Renal pelvis (tissue), 4 donors: ENCODE measurements around the gene MYLK. TPM values are rescaled to one million over a fixed set of nuclear protein-coding genes. Genes with fewer than 3 reads are reported as not detected.

Experiments used
- DNase-seq: peaks from one replicate; pipeline ENCODE4 v3.0.0-alpha.2; 2013
- polyA plus RNA-seq, 3 donors: library from polyadenylated mRNA; unstranded; fragments of 120-200 nt; gene quantifications; one replicate each; pipeline ENCODE4 v1.2.1, GENCODE V29; 2013; ENCODE audit not compliant: insufficient read length in 3 of 3

Gene MYLK
- polyA plus RNA-seq, 3 donors, result 126 to 154 (median 144) TPM

- no peak for DNase-seq
These were observed 49.5 kb downstream of the MYLK start for GRCh38 chr3:123834631-123835030.

GRCh38 chr3:123833398-123833785 is 50.7 kb downstream of the MYLK start:
- no peak for DNase-seq

- no peak for DNase-seq
These were observed 51.3 kb downstream of the MYLK start for GRCh38 chr3:123832692-123833397.

GRCh38 chr3:123831420-123831819 is 52.7 kb downstream of the MYLK start:
- DNase-seq, result no peak

- no peak for DNase-seq
These were observed 62.2 kb downstream of the MYLK start for GRCh38 chr3:123821920-123822319.

- DNase-seq, result no peak
These were observed 64.2 kb downstream of the MYLK start for GRCh38 chr3:123819949-123820348.

- no peak for DNase-seq
These were observed 65.2 kb downstream of the MYLK start for GRCh38 chr3:123818921-123819429.

- DNase-seq, result no peak
These were observed 65.7 kb downstream of the MYLK start for GRCh38 chr3:123818324-123818920.

- DNase-seq, result no peak
These were observed 66.7 kb downstream of the MYLK start for GRCh38 chr3:123817413-123817812.

GRCh38 chr3:123816673-123817207 is 67.4 kb downstream of the MYLK start:
- no peak for DNase-seq

GRCh38 chr3:123815981-123816380 is 68.2 kb downstream of the MYLK start:
- DNase-seq, result no peak

GRCh38 chr3:123813876-123814275 is 70.3 kb downstream of the MYLK start:
- no peak for DNase-seq

- DNase-seq, result no peak
These were observed 74.5 kb downstream of the MYLK start for GRCh38 chr3:123809597-123809996.

GRCh38 chr3:123808812-123809211 is 75.3 kb downstream of the MYLK start:
- no peak for DNase-seq

- DNase-seq, result no peak
These were observed 76.3 kb downstream of the MYLK start for GRCh38 chr3:123807820-123808219.

- DNase-seq, result no peak
These were observed 78.6 kb downstream of the MYLK start for GRCh38 chr3:123805504-123805903.

GRCh38 chr3:123805101-123805500 is 79.0 kb downstream of the MYLK start:
- no peak for DNase-seq

GRCh38 chr3:123804676-123805075 is 79.5 kb downstream of the MYLK start:
- no peak for DNase-seq

GRCh38 chr3:123803521-123803920 is 80.6 kb downstream of the MYLK start:
- no peak for DNase-seq

GRCh38 chr3:123802007-123802625 is 82.0 kb downstream of the MYLK start:
- no peak for DNase-seq

- DNase-seq, result no peak
These were observed 82.7 kb downstream of the MYLK start for GRCh38 chr3:123801474-123801873.

- no peak for DNase-seq
These were observed 83.8 kb downstream of the MYLK start for GRCh38 chr3:123800362-123800682.
